Neural cell (in vitro differentiated cells): Measurements from ENCODE around the gene GARIN5A.

Experiments
- EP300 ChIP-seq: fragments of 450-650 bp; conservative IDR thresholded peaks from 2 replicates; pipeline ENCODE4 v1.6.1; 2014; ENCODE audit warnings: antibody characterized with exemption, mild to moderate bottlenecking, moderate library complexity; ENCODE audit not compliant: poor library complexity, severe bottlenecking
- EZH2 ChIP-seq: fragments of 200-600, 300-800 bp; shearing (Covaris generic), sonication (generic); IDR thresholded peaks from 2 replicates; pipeline ENCODE4 v1.6.1; 2014; ENCODE audit warnings: antibody characterized with exemption, low read length, borderline replicate concordance, mild to moderate bottlenecking; ENCODE audit not compliant: insufficient read depth, poor library complexity, severe bottlenecking
- POLR2AphosphoS5 ChIP-seq: IDR thresholded peaks from 2 replicates; pipeline ENCODE4 v1.6.1; 2012
- RAD21 ChIP-seq: fragments of 450-650 bp; conservative IDR thresholded peaks from 2 replicates; pipeline ENCODE4 v1.6.1; 2014; ENCODE audit warnings: antibody characterized with exemption, mild to moderate bottlenecking, moderate library complexity
- TF ChIP-seq, protein P1 (sequence below): fragments of 450-650 bp; IDR thresholded peaks from 2 replicates; pipeline ENCODE4 v1.5.1; 2014; ENCODE audit warnings: antibody characterized with exemption, mild to moderate bottlenecking, moderate library complexity; ENCODE audit not compliant: poor library complexity, severe bottlenecking
- TF ChIP-seq, protein P2 (sequence below): IDR thresholded peaks from 2 replicates; pipeline ENCODE4 v1.6.1; 2012; ENCODE audit warnings: borderline replicate concordance

DNA sequence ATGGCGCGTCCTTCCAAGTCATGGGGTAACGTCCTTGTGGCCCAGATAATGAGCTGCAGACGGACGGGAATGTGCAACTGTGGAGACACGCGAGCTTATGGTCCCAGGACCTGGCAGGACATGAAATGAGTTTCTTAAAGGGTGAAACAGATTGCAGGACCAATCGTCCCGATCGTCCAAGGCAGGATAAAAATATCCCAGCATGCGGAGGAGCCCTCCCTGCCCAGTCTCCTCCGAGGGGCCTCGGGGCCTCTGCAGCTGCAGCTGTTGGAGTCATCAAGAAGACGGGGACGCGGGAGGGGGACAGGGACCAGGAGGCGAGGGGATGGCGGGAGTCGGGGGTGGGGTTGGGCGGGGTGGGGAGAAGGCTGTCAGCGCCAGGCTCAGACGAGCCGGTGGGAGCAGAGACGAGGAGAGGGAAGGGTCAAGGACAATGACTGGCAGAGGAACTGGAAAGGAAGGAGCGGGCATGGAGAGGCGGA lies 14.4 kb upstream of the GARIN5A start:
- TF ChIP-seq, protein P1, sequence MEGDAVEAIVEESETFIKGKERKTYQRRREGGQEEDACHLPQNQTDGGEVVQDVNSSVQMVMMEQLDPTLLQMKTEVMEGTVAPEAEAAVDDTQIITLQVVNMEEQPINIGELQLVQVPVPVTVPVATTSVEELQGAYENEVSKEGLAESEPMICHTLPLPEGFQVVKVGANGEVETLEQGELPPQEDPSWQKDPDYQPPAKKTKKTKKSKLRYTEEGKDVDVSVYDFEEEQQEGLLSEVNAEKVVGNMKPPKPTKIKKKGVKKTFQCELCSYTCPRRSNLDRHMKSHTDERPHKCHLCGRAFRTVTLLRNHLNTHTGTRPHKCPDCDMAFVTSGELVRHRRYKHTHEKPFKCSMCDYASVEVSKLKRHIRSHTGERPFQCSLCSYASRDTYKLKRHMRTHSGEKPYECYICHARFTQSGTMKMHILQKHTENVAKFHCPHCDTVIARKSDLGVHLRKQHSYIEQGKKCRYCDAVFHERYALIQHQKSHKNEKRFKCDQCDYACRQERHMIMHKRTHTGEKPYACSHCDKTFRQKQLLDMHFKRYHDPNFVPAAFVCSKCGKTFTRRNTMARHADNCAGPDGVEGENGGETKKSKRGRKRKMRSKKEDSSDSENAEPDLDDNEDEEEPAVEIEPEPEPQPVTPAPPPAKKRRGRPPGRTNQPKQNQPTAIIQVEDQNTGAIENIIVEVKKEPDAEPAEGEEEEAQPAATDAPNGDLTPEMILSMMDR: no peak
- no peak for TF ChIP-seq RAD21
- TF ChIP-seq, protein P2, sequence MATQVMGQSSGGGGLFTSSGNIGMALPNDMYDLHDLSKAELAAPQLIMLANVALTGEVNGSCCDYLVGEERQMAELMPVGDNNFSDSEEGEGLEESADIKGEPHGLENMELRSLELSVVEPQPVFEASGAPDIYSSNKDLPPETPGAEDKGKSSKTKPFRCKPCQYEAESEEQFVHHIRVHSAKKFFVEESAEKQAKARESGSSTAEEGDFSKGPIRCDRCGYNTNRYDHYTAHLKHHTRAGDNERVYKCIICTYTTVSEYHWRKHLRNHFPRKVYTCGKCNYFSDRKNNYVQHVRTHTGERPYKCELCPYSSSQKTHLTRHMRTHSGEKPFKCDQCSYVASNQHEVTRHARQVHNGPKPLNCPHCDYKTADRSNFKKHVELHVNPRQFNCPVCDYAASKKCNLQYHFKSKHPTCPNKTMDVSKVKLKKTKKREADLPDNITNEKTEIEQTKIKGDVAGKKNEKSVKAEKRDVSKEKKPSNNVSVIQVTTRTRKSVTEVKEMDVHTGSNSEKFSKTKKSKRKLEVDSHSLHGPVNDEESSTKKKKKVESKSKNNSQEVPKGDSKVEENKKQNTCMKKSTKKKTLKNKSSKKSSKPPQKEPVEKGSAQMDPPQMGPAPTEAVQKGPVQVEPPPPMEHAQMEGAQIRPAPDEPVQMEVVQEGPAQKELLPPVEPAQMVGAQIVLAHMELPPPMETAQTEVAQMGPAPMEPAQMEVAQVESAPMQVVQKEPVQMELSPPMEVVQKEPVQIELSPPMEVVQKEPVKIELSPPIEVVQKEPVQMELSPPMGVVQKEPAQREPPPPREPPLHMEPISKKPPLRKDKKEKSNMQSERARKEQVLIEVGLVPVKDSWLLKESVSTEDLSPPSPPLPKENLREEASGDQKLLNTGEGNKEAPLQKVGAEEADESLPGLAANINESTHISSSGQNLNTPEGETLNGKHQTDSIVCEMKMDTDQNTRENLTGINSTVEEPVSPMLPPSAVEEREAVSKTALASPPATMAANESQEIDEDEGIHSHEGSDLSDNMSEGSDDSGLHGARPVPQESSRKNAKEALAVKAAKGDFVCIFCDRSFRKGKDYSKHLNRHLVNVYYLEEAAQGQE: no peak
- TF ChIP-seq POLR2AphosphoS5: no peak
- TF ChIP-seq EZH2: no peak
- TF ChIP-seq EP300: no peak
